Smooth muscle cell (in vitro differentiated cells): Measurements from ENCODE around the gene MS4A4E. TPM values are rescaled to one million over a fixed set of nuclear protein-coding genes. Genes with fewer than 3 reads are reported as not detected.
"Not testable (repeated sequence)": the region's sequence is repeated elsewhere in the genome, so short reads cannot be mapped to it uniquely, and the experiment has no call there.

Experiments used
- DNase-seq: peaks from one replicate; lab custom pipeline; 2025; ENCODE audit not compliant: unreplicated experiment; lab: John Stamatoyannopoulos, UW
- H2AFZ ChIP-seq: fragments of 200-600 bp; sonication (generic); 2 replicates; pipeline ENCODE4 v1.6.0; 2016; ENCODE audit warnings: antibody characterized with exemption, low read depth, mild to moderate bottlenecking
- H3F3A ChIP-seq: fragments of 200-600 bp; sonication (generic); 2 replicates; pipeline ENCODE4 v1.6.0; 2017; ENCODE audit warnings: antibody characterized with exemption, low read depth
- H3K27ac ChIP-seq: fragments of 200-600 bp; sonication (generic); 2 replicates; pipeline ENCODE4 v1.5.1; 2016; ENCODE audit warnings: low read depth, mild to moderate bottlenecking
- H3K27me3 ChIP-seq: fragments of 200-600 bp; sonication (generic); 2 replicates; pipeline ENCODE4 v1.6.1; 2016; ENCODE audit warnings: low read depth, mild to moderate bottlenecking
- H3K36me3 ChIP-seq: fragments of 200-600 bp; sonication (generic); 2 replicates; pipeline ENCODE4 v1.5.1; 2016; ENCODE audit warnings: low read depth
- H3K4me1 ChIP-seq: fragments of 200-600 bp; sonication (generic); 2 replicates; pipeline ENCODE4 v1.5.1; 2016; ENCODE audit warnings: low read depth
- H3K4me2 ChIP-seq: fragments of 200-600 bp; sonication (generic); 2 replicates; pipeline ENCODE4 v1.6.0; 2016; ENCODE audit warnings: mild to moderate bottlenecking
- H3K4me3 ChIP-seq: fragments of 200-600 bp; sonication (generic); 2 replicates; pipeline ENCODE4 v1.5.1; 2016; ENCODE audit warnings: mild to moderate bottlenecking
- H3K79me2 ChIP-seq: fragments of 200-600 bp; sonication (generic); 2 replicates; pipeline ENCODE4 v1.6.0; 2016; ENCODE audit warnings: low read depth, mild to moderate bottlenecking
- H3K9ac ChIP-seq: fragments of 200-600 bp; sonication (generic); 2 replicates; pipeline ENCODE4 v1.6.0; 2016; ENCODE audit warnings: low read depth
- H3K9me3 ChIP-seq: fragments of 200-600 bp; sonication (generic); replicated peaks from 2 replicates; pipeline ENCODE4 v1.5.1; 2016; ENCODE audit warnings: low read depth
- H4K20me1 ChIP-seq: fragments of 200-600 bp; sonication (generic); 2 replicates; pipeline ENCODE4 v1.6.0; 2016; ENCODE audit warnings: low read depth
- WGBS: methylation state at CpG from one replicate; pipeline ENCODE4 v1.1.7; 2016; ENCODE audit warnings: low lambda C conversion rate; 5-methylcytosine and 5-hydroxymethylcytosine counted together
- polyA plus RNA-seq: library from polyadenylated mRNA; unstranded; fragments of >200 nt; fragmentation: Nextera tagmentation; extraction: Ambion mirVana; gene quantifications from 2 replicates; pipeline ENCODE4 v1.2.1, GENCODE V29; 2016
- total RNA-seq: library from RNA; depleted of rRNA; stranded (reverse); fragments of >200 nt; gene quantifications from 2 replicates; pipeline ENCODE4 v1.2.3, GENCODE V29; 2014
- TF ChIP-seq, protein P1 (sequence below): fragments of 200-600 bp; sonication (generic); IDR thresholded peaks from 2 replicates; pipeline ENCODE4 v1.5.1; 2017; ENCODE audit warnings: borderline replicate concordance, mild to moderate bottlenecking, antibody characterized with exemption; ENCODE audit not compliant: insufficient read depth, poor library complexity, severe bottlenecking

Gene MS4A4E
- not detected in 2 replicates for total RNA-seq
- polyA plus RNA-seq, result 0.26 TPM in 1 of 2 replicates, not detected in the other

GRCh38 chr11:60242740-60243239 is at the start of gene MS4A4E:
Gene MS4A4E (minus strand): TSS chr11:60243137. CDS start chr11:60230055, 13,082 bp downstream.
- Histone ChIP-seq H3K4me2 (no peak within 1 kb of the TSS), H3F3A (no peaks in the 10 kb centered on the region), H3K4me3 (no peak within 1 kb of the TSS), H3K9ac (no peak within 1 kb of the TSS), H3K9me3 (no peaks in the 10 kb centered on the region), H4K20me1 (no peaks in the 10 kb centered on the region), H3K4me1 (no peaks in the 10 kb centered on the region), H2AFZ (no peak within 1 kb of the TSS), H3K79me2 (no peaks in the 10 kb centered on the region), H3K27ac (no peak within 1 kb of the TSS), H3K27me3 (no peaks in the 10 kb centered on the region), H3K36me3 (no peaks in the 10 kb centered on the region)
- no peak for DNase-seq
- WGBS, result 87% methylated on average over 5 of the region's 5 CpGs
- TF ChIP-seq, protein P1, sequence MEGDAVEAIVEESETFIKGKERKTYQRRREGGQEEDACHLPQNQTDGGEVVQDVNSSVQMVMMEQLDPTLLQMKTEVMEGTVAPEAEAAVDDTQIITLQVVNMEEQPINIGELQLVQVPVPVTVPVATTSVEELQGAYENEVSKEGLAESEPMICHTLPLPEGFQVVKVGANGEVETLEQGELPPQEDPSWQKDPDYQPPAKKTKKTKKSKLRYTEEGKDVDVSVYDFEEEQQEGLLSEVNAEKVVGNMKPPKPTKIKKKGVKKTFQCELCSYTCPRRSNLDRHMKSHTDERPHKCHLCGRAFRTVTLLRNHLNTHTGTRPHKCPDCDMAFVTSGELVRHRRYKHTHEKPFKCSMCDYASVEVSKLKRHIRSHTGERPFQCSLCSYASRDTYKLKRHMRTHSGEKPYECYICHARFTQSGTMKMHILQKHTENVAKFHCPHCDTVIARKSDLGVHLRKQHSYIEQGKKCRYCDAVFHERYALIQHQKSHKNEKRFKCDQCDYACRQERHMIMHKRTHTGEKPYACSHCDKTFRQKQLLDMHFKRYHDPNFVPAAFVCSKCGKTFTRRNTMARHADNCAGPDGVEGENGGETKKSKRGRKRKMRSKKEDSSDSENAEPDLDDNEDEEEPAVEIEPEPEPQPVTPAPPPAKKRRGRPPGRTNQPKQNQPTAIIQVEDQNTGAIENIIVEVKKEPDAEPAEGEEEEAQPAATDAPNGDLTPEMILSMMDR, result no peak

DNA sequence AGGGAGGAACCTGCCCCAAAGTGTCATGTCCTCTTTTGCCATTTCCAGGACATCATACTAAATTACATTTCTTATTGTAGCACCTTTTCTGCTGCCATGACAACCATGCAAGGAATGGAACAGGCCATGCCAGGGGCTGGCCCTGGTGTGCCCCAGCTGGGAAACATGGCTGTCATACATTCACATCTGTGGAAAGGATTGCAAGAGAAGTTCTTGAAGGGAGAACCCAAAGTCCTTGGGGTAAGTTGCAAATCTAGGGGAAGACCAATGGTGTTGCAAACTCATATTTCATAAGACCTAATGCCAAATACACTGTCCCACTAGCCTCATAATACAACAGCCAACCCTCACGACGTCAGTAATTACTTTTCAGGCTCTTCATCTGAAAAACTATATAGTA is 49.2 kb upstream of the MS4A4E start:
- Histone ChIP-seq H3K4me3 (no peak overlapping the region), H3K9ac (no peak overlapping the region), H3F3A (no peaks in the 10 kb centered on the region), H3K27ac (no peak overlapping the region), H3K9me3 (no peaks in the 10 kb centered on the region), H3K79me2 (no peaks in the 10 kb centered on the region), H4K20me1 (no peaks in the 10 kb centered on the region), H3K36me3 (no peaks in the 10 kb centered on the region), H3K4me1 (no peaks in the 10 kb centered on the region), H3K27me3 (no peaks in the 10 kb centered on the region), H2AFZ (no peak overlapping the region), H3K4me2 (no peak overlapping the region)
- TF ChIP-seq, protein P1, result no peak
- WGBS, result 85% methylated on average over 2 of the region's 2 CpGs
- DNase-seq, result no peak

- DNase-seq, result no peak
- no peak overlapping the region for H3K9ac ChIP-seq
- H3K27me3 ChIP-seq, result no peaks in the 10 kb centered on the region
- H3K4me2 ChIP-seq, result no peak overlapping the region
- WGBS, result 89% methylated on average over 1 of the region's 1 CpG
- no peak overlapping the region for H2AFZ ChIP-seq
- H3F3A ChIP-seq, result no peaks in the 10 kb centered on the region
- no peaks in the 10 kb centered on the region for H3K4me1 ChIP-seq
- H4K20me1 ChIP-seq, result no peaks in the 10 kb centered on the region
- no peaks in the 10 kb centered on the region for H3K9me3 ChIP-seq
- H3K4me3 ChIP-seq, result no peak overlapping the region
- no peak overlapping the region for H3K27ac ChIP-seq
- no peaks in the 10 kb centered on the region for H3K79me2 ChIP-seq
- no peaks in the 10 kb centered on the region for H3K36me3 ChIP-seq
- TF ChIP-seq, protein P1, result no peak
These were observed 45.6 kb upstream of the MS4A4E start for GRCh38 chr11:60288531-60288930.

GRCh38 chr11:60285411-60286126 is 42.6 kb upstream of the MS4A4E start:
- H3K4me3 ChIP-seq, H3K4me1 ChIP-seq, H3K9ac ChIP-seq, H3K36me3 ChIP-seq, H2AFZ ChIP-seq, H3K4me2 ChIP-seq, H3K9me3 ChIP-seq, H4K20me1 ChIP-seq, H3K27ac ChIP-seq, H3K79me2 ChIP-seq, H3K27me3 ChIP-seq, H3F3A ChIP-seq, DNase-seq: not testable (repeated sequence)
- WGBS, result 63% methylated on average over 7 of the region's 7 CpGs
